Measurements from ENCODE around the gene MARCHF11.

The MARCHF11 gene

DNA sequence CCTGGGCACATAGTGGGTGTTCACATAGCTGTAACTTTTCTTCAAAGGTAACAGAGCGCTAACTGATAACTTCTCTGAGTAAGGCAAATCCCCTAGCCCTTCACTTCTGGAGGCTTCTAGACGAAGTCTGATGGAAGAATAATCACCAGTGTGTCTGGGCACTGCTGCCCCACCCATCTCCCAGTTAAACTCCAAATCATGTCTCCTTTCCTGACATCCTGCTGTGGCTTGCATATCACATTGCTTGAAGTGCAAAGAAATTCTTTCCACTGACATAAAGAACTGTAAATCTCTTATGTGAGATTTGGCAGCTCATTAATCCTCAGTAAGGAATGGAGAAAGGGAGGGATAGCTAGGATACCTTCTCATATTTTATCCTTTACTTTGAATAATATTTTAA lies 74.6 kb downstream of the MARCHF11 start:
- no peaks in the 10 kb centered on the region for H3K36me3 Mint-ChIP-seq (ENCODE audit: low read depth)
- H3K27me3 Mint-ChIP-seq: no peaks in the 10 kb centered on the region
- no peaks in the 10 kb centered on the region for H3K4me1 Mint-ChIP-seq (ENCODE audit: low read depth)
- no peak overlapping the region for H3K4me3 Mint-ChIP-seq
- peaks cover 83% of the 10 kb centered on the region for H3K9me3 Mint-ChIP-seq
- no peak overlapping the region for H3K27ac Mint-ChIP-seq
- intact Hi-C loops (cut with micrococcal nuclease): no loop called here

DNA sequence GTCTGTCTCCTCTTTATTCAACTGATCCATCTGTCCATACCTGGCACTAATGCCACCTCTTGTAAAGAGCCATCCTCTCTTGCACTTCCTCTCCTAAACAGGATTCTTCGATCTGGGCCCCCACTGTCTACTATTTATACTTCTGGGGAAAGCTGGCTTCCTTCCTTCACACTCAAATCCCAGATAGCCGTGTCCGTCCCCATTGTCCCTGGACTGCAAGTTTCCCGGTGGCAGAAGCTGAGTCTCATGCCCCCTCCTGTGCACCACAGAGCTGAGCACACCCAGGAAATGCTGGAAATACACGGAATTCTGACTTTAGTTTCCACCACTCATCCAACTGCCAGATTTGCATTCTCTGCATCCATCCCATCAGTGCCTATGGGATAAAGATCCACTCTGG lies 84.0 kb downstream of the MARCHF11 start:
- intact Hi-C loops (cut with micrococcal nuclease): no loop called here
- Mint-ChIP-seq H3K9me3 (peaks cover 8% of the 10 kb centered on the region), H3K4me1 (ENCODE audit: low read depth) (no peaks in the 10 kb centered on the region), H3K27me3 (no peaks in the 10 kb centered on the region), H3K4me3 (no peak overlapping the region), H3K27ac (no peak overlapping the region), H3K36me3 (ENCODE audit: low read depth) (no peaks in the 10 kb centered on the region)

DNA sequence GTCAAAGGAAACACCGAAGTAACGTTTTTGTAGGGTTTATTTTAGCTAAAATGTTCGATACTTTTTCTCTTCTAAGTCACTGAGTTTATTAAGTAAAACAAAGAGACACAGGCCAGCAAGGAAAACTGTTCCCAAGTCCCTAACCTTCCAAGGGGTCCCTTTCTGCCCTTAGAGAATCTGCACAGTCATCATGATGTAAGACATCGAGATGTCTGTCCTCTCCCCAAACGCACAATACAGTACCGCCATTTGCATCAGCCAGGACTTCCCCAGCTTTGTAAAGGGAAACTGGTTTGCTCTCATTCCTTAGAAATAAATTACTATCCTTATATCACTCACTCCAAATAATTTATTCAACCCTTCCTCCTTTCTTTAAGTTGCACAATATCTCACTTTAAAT lies 89.3 kb downstream of the MARCHF11 start:
- Mint-ChIP-seq H3K4me1 (ENCODE audit: low read depth) (no peaks in the 10 kb centered on the region), H3K4me3 (no peak overlapping the region), H3K27me3 (no peaks in the 10 kb centered on the region), H3K9me3 (no peaks in the 10 kb centered on the region), H3K27ac (no peak overlapping the region), H3K36me3 (ENCODE audit: low read depth) (no peaks in the 10 kb centered on the region)
- intact Hi-C loops (cut with micrococcal nuclease): no loop called here

DNA sequence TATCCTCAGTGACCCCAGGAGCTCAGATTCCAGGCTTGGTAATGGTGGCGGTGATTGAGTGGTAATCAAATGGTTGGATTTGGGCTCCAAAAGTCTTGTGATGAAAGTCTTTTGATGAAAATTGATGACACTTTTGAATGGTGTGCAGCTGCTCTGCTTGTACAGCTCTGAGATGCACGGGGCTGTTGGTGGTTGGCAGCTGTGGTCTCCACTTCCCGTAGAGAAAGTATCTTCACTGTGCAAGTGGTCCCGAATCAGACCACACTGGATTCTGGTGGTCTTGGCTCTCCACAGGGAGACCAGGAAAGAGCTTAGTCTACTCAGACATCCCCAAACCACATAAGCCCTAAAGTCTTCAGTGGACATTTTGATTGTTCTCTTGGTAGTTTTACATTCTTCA lies 96.6 kb downstream of the MARCHF11 start:
- intact Hi-C loops (cut with micrococcal nuclease): no loop called here
- H3K4me1 Mint-ChIP-seq (ENCODE audit: low read depth): no peaks in the 10 kb centered on the region
- H3K36me3 Mint-ChIP-seq (ENCODE audit: low read depth): no peaks in the 10 kb centered on the region
- no peak overlapping the region for H3K4me3 Mint-ChIP-seq
- H3K9me3 Mint-ChIP-seq: peaks cover 31% of the 10 kb centered on the region
- H3K27ac Mint-ChIP-seq: no peak overlapping the region
- H3K27me3 Mint-ChIP-seq: no peaks in the 10 kb centered on the region

DNA sequence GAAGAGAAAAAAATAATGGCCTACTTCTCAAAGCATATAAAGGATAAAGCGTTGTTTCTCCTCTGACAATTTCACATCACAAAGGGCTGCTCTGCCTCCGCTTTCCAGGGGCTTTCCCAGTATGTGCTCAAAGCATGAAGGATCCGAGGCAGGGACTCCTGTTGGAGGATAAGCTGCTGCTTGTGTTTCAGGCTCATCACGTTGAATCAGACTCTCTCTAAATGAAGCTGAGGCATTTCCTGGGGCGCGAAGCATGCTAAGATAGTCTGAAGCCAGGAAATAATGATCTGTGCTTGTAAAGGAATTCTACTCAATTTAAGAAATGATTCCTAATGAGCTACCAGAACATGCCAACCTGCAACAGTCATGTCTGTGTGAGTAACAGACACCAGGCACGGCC lies 97.5 kb downstream of the MARCHF11 start:
- H3K27me3 Mint-ChIP-seq: no peaks in the 10 kb centered on the region
- no peaks in the 10 kb centered on the region for H3K36me3 Mint-ChIP-seq (ENCODE audit: low read depth)
- no peak overlapping the region for H3K4me3 Mint-ChIP-seq
- intact Hi-C loops (cut with micrococcal nuclease): no loop called here
- H3K27ac Mint-ChIP-seq: no peak overlapping the region
- no peaks in the 10 kb centered on the region for H3K4me1 Mint-ChIP-seq (ENCODE audit: low read depth)
- H3K9me3 Mint-ChIP-seq: peaks cover 31% of the 10 kb centered on the region

DNA sequence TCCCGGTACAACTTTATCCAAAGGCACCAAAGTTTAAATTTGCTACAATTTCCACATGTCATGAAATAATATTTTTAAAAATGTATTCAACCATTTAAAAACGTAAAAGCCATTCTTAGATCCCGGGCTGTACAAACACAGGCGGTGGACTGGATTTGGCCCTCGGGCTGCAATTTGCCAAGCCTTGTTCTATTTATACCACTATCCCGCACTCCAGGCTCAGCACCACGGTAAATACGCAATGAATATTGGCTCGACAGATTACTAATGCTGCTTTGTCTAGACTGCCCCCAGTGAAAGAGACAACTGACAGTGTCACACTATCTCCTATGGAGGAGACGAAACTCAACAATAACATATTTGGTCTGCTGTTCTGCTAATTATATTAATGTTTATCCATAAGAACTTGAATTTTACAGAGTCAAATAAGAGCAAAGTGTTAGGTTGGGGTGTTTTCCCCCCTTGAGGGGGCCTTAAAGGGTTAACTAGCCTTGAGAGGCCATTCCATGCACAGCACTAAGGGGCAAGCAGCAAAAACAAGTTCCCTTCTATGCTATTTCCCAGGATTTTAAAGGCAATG lies 98.1 kb downstream of the MARCHF11 start:
- H3K4me1 Mint-ChIP-seq (ENCODE audit: low read depth): no peaks in the 10 kb centered on the region
- intact Hi-C loops (cut with micrococcal nuclease): no loop called here
- H3K27me3 Mint-ChIP-seq: no peaks in the 10 kb centered on the region
- no peaks in the 10 kb centered on the region for H3K36me3 Mint-ChIP-seq (ENCODE audit: low read depth)
- H3K27ac Mint-ChIP-seq: no peak overlapping the region
- peaks cover 31% of the 10 kb centered on the region for H3K9me3 Mint-ChIP-seq
- no peak overlapping the region for H3K4me3 Mint-ChIP-seq

DNA sequence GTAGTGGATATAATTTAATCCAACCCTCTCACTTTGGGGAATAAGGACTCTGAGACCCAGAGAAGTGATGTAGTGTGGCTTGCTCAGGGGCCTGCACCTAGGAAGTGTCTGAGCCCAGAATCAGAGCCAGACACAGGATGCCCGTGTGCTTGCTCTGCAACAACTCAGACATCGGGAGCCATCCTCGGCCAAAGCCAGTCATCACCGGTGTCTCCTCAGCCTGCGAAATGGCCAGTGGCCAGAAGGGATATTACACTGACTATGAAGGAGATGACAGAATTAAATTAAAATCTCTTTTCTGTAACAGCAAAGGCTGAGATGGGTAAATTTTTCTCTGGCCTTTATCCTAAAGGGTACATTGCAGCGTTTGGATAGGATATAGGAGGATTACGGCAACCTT lies 102.9 kb downstream of the MARCHF11 start:
- H3K27me3 Mint-ChIP-seq: no peaks in the 10 kb centered on the region
- no peaks in the 10 kb centered on the region for H3K4me1 Mint-ChIP-seq (ENCODE audit: low read depth)
- intact Hi-C loops (cut with micrococcal nuclease): no loop called here
- H3K4me3 Mint-ChIP-seq: no peak overlapping the region
- H3K9me3 Mint-ChIP-seq: peaks cover 31% of the 10 kb centered on the region
- no peaks in the 10 kb centered on the region for H3K36me3 Mint-ChIP-seq (ENCODE audit: low read depth)
- no peak overlapping the region for H3K27ac Mint-ChIP-seq

DNA sequence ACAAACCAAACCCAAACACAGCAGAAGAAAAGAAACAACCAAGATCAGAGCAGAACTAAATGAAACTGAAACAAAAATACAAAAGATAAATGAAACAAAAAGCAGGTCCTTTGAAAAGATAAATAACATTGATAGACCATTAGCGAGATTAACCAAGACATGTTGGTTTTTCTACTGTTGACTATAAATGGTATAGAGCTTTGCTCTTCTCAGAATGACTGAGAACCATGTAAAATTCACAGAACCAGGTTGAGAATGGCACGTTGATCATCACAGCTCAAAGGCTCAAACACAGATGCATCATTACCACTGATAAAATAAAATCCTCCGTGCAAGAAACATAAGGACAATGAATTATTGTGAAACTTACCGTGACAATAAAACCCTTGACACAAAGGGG lies 105.2 kb downstream of the MARCHF11 start:
- Mint-ChIP-seq H3K9me3 (peaks cover 11% of the 10 kb centered on the region), H3K36me3 (ENCODE audit: low read depth) (no peaks in the 10 kb centered on the region), H3K27ac (no peak overlapping the region), H3K27me3 (no peaks in the 10 kb centered on the region), H3K4me3 (no peak overlapping the region), H3K4me1 (ENCODE audit: low read depth) (no peaks in the 10 kb centered on the region)
- intact Hi-C loops (cut with micrococcal nuclease): no loop called here

DNA sequence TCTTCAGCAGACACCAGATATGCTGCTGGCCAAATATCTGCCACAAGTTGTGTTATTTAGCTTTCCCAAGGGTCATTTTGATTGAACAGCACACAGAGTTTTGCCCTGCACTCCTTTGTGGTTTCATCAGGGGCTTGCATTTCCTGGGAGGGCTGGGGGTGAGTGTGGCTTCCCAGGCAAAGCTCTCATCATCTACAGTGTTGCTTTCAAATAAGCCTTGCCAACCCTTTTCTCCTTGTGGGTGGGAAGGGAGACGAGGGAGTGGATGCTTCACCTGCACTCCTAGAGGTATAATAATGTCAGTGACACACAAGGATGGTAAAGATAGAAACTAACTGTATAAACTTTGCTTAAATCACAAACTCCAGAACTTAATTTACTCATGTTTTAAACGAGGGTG lies 107.0 kb downstream of the MARCHF11 start:
- no peaks in the 10 kb centered on the region for H3K27me3 Mint-ChIP-seq
- intact Hi-C loops (cut with micrococcal nuclease): no loop called here
- no peaks in the 10 kb centered on the region for H3K4me1 Mint-ChIP-seq (ENCODE audit: low read depth)
- no peak overlapping the region for H3K27ac Mint-ChIP-seq
- no peaks in the 10 kb centered on the region for H3K36me3 Mint-ChIP-seq (ENCODE audit: low read depth)
- H3K9me3 Mint-ChIP-seq: no peaks in the 10 kb centered on the region
- no peak overlapping the region for H3K4me3 Mint-ChIP-seq

DNA sequence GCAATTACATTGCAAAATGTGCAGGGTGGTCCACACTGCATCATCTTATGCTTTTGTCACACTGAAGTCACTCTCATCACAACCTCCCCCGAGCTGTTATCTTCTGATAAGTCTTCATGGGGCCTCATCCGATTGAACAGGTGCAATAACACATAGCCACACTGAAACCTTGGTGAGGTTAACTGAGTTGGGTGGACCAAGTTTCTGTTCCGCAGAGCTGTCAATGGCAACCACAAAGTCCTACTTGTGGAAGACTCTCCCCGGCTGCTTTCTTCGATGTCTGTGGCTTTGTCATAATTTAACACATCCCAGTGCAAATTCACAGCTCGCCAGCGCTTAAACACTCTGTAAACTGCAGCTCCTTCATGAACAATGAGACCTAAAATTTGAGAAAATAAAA lies 112.2 kb downstream of the MARCHF11 start:
- H3K9me3 Mint-ChIP-seq: no peaks in the 10 kb centered on the region
- H3K4me3 Mint-ChIP-seq: no peak overlapping the region
- H3K4me1 Mint-ChIP-seq (ENCODE audit: low read depth): no peaks in the 10 kb centered on the region
- no peak overlapping the region for H3K27ac Mint-ChIP-seq
- H3K27me3 Mint-ChIP-seq: no peaks in the 10 kb centered on the region
- H3K36me3 Mint-ChIP-seq (ENCODE audit: low read depth): no peaks in the 10 kb centered on the region
- intact Hi-C loops (cut with micrococcal nuclease): no loop called here

DNA sequence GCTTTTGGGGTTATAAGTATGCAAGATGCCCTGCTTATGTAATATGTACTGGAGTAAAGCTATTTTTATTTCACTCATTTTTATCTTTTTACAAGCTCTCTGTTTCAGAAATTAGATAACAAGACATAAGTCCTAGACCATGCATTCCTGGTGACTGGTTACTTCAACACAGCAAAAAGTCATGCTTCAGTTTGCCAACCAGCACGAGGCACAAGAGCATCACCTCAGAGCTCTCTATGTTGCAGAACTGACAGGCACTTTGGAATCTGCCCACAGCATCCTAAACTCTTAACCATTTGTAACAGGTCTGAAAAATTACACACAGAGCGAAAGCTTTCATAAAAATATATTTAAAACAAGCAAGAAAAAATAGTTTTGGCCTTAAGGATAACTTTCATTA lies 112.8 kb downstream of the MARCHF11 start:
- Mint-ChIP-seq H3K36me3 (ENCODE audit: low read depth) (no peaks in the 10 kb centered on the region), H3K4me1 (ENCODE audit: low read depth) (no peaks in the 10 kb centered on the region), H3K27me3 (no peaks in the 10 kb centered on the region), H3K27ac (no peak overlapping the region), H3K9me3 (peaks cover 1% of the 10 kb centered on the region), H3K4me3 (no peak overlapping the region)
- intact Hi-C loops (cut with micrococcal nuclease): no loop called here

DNA sequence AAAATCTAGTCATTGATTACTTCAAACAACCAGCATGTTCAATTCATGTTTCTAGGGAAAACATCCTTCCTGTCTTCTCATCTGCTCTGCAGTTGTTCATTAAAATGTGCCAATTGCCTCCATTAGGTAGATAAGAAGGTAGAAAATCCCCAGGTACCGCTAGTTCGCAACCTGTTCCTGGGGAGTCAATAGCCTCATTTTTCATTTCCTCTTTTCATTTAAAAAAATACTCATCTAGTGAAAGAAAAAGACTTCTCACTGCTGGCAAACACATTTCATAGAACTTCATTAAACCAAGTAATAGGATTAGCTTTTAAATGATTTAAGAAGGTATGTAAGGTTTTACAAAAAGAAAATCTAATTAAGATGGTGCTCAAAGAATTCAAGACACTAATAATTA lies 113.3 kb downstream of the MARCHF11 start:
- Mint-ChIP-seq H3K27ac (no peak overlapping the region), H3K27me3 (no peaks in the 10 kb centered on the region), H3K36me3 (ENCODE audit: low read depth) (no peaks in the 10 kb centered on the region), H3K9me3 (peaks cover 6% of the 10 kb centered on the region), H3K4me1 (ENCODE audit: low read depth) (no peaks in the 10 kb centered on the region), H3K4me3 (no peak overlapping the region)
- intact Hi-C loops (cut with micrococcal nuclease): no loop called here

DNA sequence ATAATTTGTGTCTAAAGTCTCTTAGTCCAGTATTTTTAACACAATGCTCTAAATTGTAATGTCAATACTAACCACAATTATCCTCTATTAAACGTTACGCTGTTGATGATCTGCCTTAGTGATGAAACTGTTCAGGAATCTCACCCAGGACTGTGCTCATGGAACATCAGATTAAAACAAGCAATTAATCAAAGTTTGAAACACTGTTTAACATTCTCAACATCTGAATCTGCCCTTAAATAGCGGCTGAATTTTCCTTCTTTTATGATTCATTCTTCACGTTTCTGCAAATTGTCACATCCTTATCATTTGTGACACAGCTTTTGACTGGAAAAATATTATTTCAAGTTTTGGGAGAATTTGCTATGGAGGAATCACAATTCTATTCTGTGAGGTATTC lies 113.8 kb downstream of the MARCHF11 start:
- Mint-ChIP-seq H3K4me3 (no peak overlapping the region), H3K27me3 (no peaks in the 10 kb centered on the region), H3K27ac (no peak overlapping the region), H3K36me3 (ENCODE audit: low read depth) (no peaks in the 10 kb centered on the region), H3K4me1 (ENCODE audit: low read depth) (no peaks in the 10 kb centered on the region), H3K9me3 (peaks cover 11% of the 10 kb centered on the region)
- intact Hi-C loops (cut with micrococcal nuclease): no loop called here

DNA sequence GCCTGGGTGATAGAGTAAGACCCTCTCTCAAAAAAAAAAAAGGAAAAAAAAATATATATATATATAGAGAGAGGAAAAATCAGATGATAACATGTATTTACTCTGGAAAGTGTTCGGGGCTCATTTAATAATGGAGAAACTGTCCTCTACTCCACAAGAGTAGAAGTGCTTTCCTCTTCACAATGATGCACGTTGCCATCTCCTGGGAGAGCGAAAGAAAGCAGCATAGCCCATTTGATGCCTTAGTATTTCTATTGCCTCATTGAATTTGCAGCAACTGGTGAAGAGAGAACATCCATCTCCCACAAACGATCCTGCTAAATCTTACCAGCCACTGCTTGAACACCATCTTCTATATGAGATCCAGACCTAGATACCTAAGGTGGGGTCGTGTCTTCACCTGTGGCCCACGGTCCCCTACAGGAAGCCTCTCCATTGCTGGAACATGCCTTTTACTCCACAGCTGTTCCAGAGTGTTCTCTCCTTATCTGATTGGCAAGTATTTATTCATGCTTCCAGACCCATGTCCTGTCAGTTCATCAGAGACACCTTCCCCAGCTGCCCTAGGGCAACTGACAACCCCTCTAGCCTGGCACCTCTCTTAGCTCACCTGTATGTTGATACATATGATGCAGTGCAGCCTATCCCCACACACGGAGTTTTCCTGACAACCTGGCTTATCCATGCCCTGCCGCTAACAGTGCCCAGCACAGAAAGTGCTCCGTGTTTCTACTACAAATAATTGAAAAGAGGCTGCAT lies 115.3 kb downstream of the MARCHF11 start:
- Mint-ChIP-seq H3K9me3 (peaks cover 26% of the 10 kb centered on the region), H3K4me3 (no peak overlapping the region), H3K4me1 (ENCODE audit: low read depth) (no peaks in the 10 kb centered on the region), H3K27me3 (no peaks in the 10 kb centered on the region), H3K27ac (no peak overlapping the region), H3K36me3 (ENCODE audit: low read depth) (no peaks in the 10 kb centered on the region)
- intact Hi-C loops (cut with micrococcal nuclease): no loop called here

DNA sequence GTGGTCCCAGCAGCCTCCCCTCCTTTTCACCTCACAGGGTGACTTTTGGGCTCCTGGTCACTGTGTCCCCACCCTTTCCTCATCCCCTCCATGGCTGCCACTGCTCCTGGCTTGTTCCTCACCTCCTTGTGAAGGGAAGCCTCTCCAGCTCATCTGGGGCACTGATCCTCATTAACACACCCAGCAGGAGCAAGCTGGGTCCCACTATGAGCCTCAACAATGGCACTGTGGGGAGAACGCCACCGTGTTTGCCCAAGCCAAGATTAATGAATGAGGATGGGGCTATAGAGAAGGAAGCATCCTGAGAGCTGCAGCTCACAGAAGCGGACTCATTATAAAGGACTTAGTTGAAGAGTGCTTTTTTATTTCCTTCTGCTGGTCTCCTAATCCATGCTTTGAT lies 118.4 kb downstream of the MARCHF11 start:
- Mint-ChIP-seq H3K27me3 (no peaks in the 10 kb centered on the region), H3K27ac (no peak overlapping the region), H3K36me3 (ENCODE audit: low read depth) (no peaks in the 10 kb centered on the region), H3K4me1 (ENCODE audit: low read depth) (no peaks in the 10 kb centered on the region), H3K4me3 (no peak overlapping the region), H3K9me3 (peaks cover 47% of the 10 kb centered on the region)
- intact Hi-C loops (cut with micrococcal nuclease): no loop called here

Data from dendritic cell treated with granulocyte-macrophage colony-stimulating factor and Interleukin-4, amounts not matched to agents 40 ng/mL and 50 ng/mL, for 4 days (primary cell).